Lower lobe of right lung (tissue), 2 donors: ENCODE measurements around the gene C16orf95. TPM values are rescaled to one million over a fixed set of nuclear protein-coding genes. Genes with fewer than 3 reads are reported as not detected.

Experiments
- ATAC-seq, 2 donors: fragments of 200-7000 bp; cut with Tn5 transposase; one replicate each; pipeline ENCODE4 v1.9.1; 2020 to 2022; ENCODE audit warnings: mild to moderate bottlenecking in 2 of 2, moderate library complexity in 2 of 2
- DNase-seq: peaks from one replicate; pipeline ENCODE4 v3.0.0-alpha.2; 2020
- H3K27ac ChIP-seq: fragments of 200-600 bp; one replicate; pipeline ENCODE4 v1.8.0; 2022
- H3K27me3 ChIP-seq: fragments of 200-600 bp; one replicate; pipeline ENCODE4 v1.8.0; 2022; ENCODE audit warnings: low read depth
- H3K36me3 ChIP-seq: fragments of 200-600 bp; one replicate; pipeline ENCODE4 v1.8.0; 2022; ENCODE audit warnings: mild to moderate bottlenecking
- H3K4me1 ChIP-seq: fragments of 200-600 bp; one replicate; pipeline ENCODE4 v1.8.0; 2022
- H3K4me3 ChIP-seq: fragments of 200-600 bp; one replicate; pipeline ENCODE4 v1.8.0; 2022; ENCODE audit warnings: mild to moderate bottlenecking
- H3K9me3 ChIP-seq: fragments of 200-600 bp; one replicate; pipeline ENCODE4 v1.8.0; 2022
- CTCF ChIP-seq: fragments of 200-600 bp; IDR thresholded peaks from one replicate; pipeline ENCODE4 v1.8.0; 2022; ENCODE audit warnings: antibody characterized with exemption, mild to moderate bottlenecking
- intact Hi-C: fragments of 100-400 bp; cut with DNase I; formaldehyde crosslinking; loops from one replicate; pipeline ENCODE4 v1.11.0; 2022
- total RNA-seq: library from RNA; stranded (reverse); fragmentation: NEBNext Ultra II Directional; extraction: Animal tissue kit (Norgen Biotek cat#: 25700); gene quantifications from one replicate; pipeline ENCODE4 v1.2.1, GENCODE V29; 2021
- donor health status: DM: no; HTN: yes; CAD: no; lungs with severe emphysema.

C16orf95 gene
- total RNA-seq, 1 donor from 2014 or later = 3.0 TPM

DNA sequence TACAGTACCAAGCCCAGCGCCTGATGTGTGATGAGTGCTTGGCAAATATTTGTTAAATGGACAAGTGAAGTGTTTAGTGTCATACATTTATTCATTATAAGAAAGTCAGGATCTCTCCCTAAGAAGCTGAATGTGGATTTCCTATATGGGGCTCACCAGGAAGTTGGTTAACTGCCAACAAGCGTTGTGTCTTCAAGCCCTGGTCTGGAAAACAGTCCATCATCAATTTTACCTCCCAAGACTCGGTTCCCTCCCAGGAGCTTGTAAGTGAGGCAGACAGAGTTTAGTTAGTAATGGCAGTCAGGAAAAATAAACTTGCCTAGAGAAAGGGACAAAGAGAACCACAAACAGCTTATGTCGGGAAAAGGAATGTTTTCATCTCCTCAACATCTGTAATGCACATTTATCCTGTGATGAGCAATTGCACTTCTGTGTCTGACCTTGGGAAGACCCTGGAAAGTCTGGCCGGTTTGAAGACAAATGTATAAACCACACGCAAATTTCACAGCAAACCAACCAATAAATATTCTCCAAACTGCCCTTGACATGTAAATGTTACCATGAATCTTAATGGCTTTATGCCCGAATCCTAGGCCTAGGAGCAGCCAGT is 28.3 kb downstream of the C16orf95 start:
- no peak for TF ChIP-seq CTCF

DNA sequence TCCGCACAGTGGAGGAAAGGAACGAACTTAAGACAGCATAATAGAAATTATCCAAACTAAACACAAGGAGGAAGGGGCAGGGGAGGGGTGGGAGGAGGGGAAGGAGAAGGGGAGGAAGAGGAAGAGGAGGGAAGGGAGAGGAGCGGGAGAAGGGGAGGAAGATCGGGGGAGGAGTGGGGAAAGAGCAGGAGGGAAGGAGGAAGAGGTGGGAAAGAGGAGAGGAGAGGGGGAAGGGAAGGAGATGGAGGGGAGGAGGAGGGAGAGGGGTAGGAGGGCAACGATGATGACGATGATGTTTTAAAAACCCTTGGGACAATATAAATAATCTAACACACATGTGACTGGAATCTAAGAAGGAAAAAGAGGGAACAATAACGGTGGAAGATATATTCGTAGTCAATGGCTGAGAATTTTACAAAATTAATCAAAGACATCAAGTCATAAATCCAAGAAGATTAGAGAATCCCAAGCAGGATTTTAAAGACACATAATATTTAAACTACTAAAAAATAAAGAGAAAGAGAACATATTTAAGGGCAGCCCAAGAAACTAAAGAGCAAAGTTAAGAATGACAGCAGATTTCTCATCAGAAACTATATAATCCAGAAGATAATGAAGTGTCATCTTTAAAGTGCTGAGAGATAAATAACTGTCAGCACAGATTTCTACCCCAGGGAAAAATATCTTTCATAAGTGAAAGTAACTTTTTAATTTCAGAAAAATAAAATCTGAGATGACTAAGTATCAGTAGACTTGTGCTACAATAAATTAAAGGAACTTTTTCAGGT is 30.2 kb downstream of the C16orf95 start:
- ATAC-seq (no peak), DNase-seq (no peak)
- H3K4me1 ChIP-seq = no peaks in the 10 kb centered on the region
- intact Hi-C loops = no loop called here
- no peak overlapping the region for H3K27ac ChIP-seq
- no peaks in the 10 kb centered on the region for H3K27me3 ChIP-seq
- TF ChIP-seq CTCF = no peak
- no peaks in the 10 kb centered on the region for H3K9me3 ChIP-seq
- H3K4me3 ChIP-seq = no peak overlapping the region
- no peaks in the 10 kb centered on the region for H3K36me3 ChIP-seq

More for the DNA sequence above, 28.3 kb downstream of the C16orf95 start:
- ATAC-seq (no peak), DNase-seq (no peak)
- Histone ChIP-seq H3K27me3 (no peaks in the 10 kb centered on the region), H3K36me3 (no peaks in the 10 kb centered on the region), H3K4me1 (no peaks in the 10 kb centered on the region), H3K27ac (no peak overlapping the region), H3K4me3 (no peak overlapping the region), H3K9me3 (no peaks in the 10 kb centered on the region)
- intact Hi-C loops = no loop called here

DNA sequence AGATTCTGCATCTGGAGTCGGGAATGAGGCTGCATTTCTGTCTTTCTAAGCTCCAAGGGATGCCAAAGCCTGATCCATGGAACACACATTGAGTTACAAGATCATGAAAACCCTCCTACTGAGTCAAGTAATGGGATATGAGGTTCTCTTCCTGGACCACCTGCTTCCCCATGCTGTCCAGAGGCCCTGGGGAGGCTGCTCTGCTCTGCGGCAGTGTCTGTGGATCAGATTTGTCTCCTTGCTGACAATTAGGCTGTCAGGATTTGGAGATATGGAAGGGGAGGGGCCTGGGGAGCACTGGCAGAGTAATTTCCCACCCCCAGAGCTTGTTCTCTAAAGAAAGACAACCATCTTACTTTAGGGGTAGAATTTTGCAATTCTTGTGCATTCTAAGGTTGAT is 33.0 kb downstream of the C16orf95 start:
- DNase-seq (no peak), ATAC-seq (no peak)
- Histone ChIP-seq H3K27ac (no peak overlapping the region), H3K36me3 (no peaks in the 10 kb centered on the region), H3K27me3 (no peaks in the 10 kb centered on the region), H3K4me1 (no peaks in the 10 kb centered on the region), H3K4me3 (no peak overlapping the region), H3K9me3 (no peaks in the 10 kb centered on the region)
- TF ChIP-seq CTCF = no peak
- intact Hi-C loops = no loop called here

GRCh38 chr16:87279094-87279658 is 38.0 kb downstream of the C16orf95 start:
- DNase-seq (no peak), ATAC-seq (no peak)
- no peaks in the 10 kb centered on the region for H3K9me3 ChIP-seq
- intact Hi-C loops = no loop called here
- no peak for TF ChIP-seq CTCF
- peaks cover 10% of the 10 kb centered on the region for H3K4me1 ChIP-seq
- peaks cover 17% of the 10 kb centered on the region for H3K27me3 ChIP-seq
- no peak overlapping the region for H3K27ac ChIP-seq
- H3K4me3 ChIP-seq = no peak overlapping the region
- H3K36me3 ChIP-seq = no peaks in the 10 kb centered on the region

- Histone ChIP-seq H3K9me3 (no peaks in the 10 kb centered on the region), H3K4me1 (peaks cover 10% of the 10 kb centered on the region), H3K27ac (no peak overlapping the region), H3K27me3 (peaks cover 17% of the 10 kb centered on the region), H3K36me3 (no peaks in the 10 kb centered on the region), H3K4me3 (no peak overlapping the region)
- intact Hi-C loops = no loop called here
- TF ChIP-seq CTCF = peak; percentile 88
- peak; percentile 89 for ATAC-seq
- DNase-seq = peak; percentile 75
Measured at GRCh38 chr16:87278191-87279093, 38.8 kb downstream of the C16orf95 start.
